Keratinocyte (primary cell): ENCODE measurements around the gene BEST3.
"Not testable (repeated sequence)": the region's sequence is repeated elsewhere in the genome, so short reads cannot be mapped to it uniquely, and the experiment has no call there.

Experiments used
- CTCF ChIP-seq, 3 experiments: IDR thresholded peaks in 1 of 3; conservative IDR thresholded peaks in 1 of 3; optimal IDR thresholded peaks in 1 of 3; 2 replicates in 2 of 3; 3 replicates in 1 of 3; pipeline versions ENCODE3 to v1.5.1; 2011; ENCODE audit warnings: low read length in 3 of 3, mild to moderate bottlenecking in 3 of 3, moderate library complexity in 2 of 3, control low read depth in 1 of 3, inconsistent platforms in 1 of 3; ENCODE audit not compliant: insufficient read depth in 2 of 3; ENCODE audit errors: extremely low read depth in 1 of 3
- EZH2 ChIP-seq: IDR thresholded peaks from one replicate; pipeline ENCODE4 v1.6.1; 2012; ENCODE audit warnings: inconsistent platforms, mild to moderate bottlenecking, low read length, moderate library complexity

GRCh38 chr12:69664930-69665377 is 34.1 kb downstream of the BEST3 start:
- not testable (repeated sequence) for TF ChIP-seq EZH2; CTCF (optimal IDR thresholded peaks at IDR 0.05 in 1 of 3, IDR thresholded peaks at IDR 0.05 in 1 of 3, conservative IDR thresholded peaks at IDR 0.05 in 1 of 3; ENCODE audit: extremely low read depth in 1 of 3, insufficient read depth in 2 of 3, low read length in 3 of 3)
